Neural progenitor cell (in vitro differentiated cells): Measurements from ENCODE around the gene ZNF827. TPM values are rescaled to one million over a fixed set of nuclear protein-coding genes. Genes with fewer than 3 reads are reported as not detected.

Experiments used
- DNase-seq: peaks from one replicate; pipeline ENCODE4 v3.0.0-alpha.2; 2016; ENCODE audit warnings: low spot score
- H2AFZ ChIP-seq: fragments of 200-600 bp; sonication (generic); replicated peaks from 2 replicates; pipeline ENCODE4 v1.6.1; 2016; ENCODE audit warnings: antibody characterized with exemption
- H3F3A ChIP-seq: fragments of 200-600 bp; sonication (generic); 2 replicates; pipeline ENCODE4 v1.6.1; 2016; ENCODE audit warnings: antibody characterized with exemption, low read depth
- H3K27ac ChIP-seq: fragments of 200-600 bp; sonication (generic); 2 replicates; pipeline ENCODE4 v1.5.1; 2016; ENCODE audit warnings: mild to moderate bottlenecking
- H3K27me3 ChIP-seq: fragments of 200-600 bp; sonication (generic); 2 replicates; pipeline ENCODE4 v1.6.1; 2016; ENCODE audit warnings: mild to moderate bottlenecking, moderate library complexity
- H3K36me3 ChIP-seq: fragments of 200-600 bp; sonication (generic); 2 replicates; pipeline ENCODE4 v1.5.1; 2016
- H3K4me1 ChIP-seq: fragments of 200-600 bp; sonication (generic); 2 replicates; pipeline ENCODE4 v1.6.1; 2016; ENCODE audit warnings: mixed run types
- H3K4me2 ChIP-seq: fragments of 200-600 bp; sonication (generic); 2 replicates; pipeline ENCODE4 v1.6.1; 2016
- H3K4me3 ChIP-seq: fragments of 200-600 bp; sonication (generic); 2 replicates; pipeline ENCODE4 v1.5.1; 2016
- H3K79me2 ChIP-seq: fragments of 200-600 bp; sonication (generic); 2 replicates; pipeline ENCODE4 v1.6.1; 2016; ENCODE audit warnings: low read depth
- H3K9ac ChIP-seq: fragments of 200-600 bp; sonication (generic); 2 replicates; pipeline ENCODE4 v1.6.1; 2016
- H3K9me3 ChIP-seq: fragments of 200-600 bp; sonication (generic); 2 replicates; pipeline ENCODE4 v1.5.1; 2016; ENCODE audit warnings: low read depth
- H4K20me1 ChIP-seq: fragments of 200-600 bp; sonication (generic); 2 replicates; pipeline ENCODE4 v1.6.1; 2016; ENCODE audit warnings: low read depth
- H3K27ac Mint-ChIP-seq: 3 replicates; pipeline ENCODE4 v1.8.0; 2021; ENCODE audit warnings: mixed read lengths
- H3K27me3 Mint-ChIP-seq: 2 replicates; pipeline ENCODE4 v1.8.0; 2022; ENCODE audit warnings: low read depth, mild to moderate bottlenecking, inconsistent platforms, moderate library complexity, mixed read lengths; ENCODE audit not compliant: insufficient read depth
- H3K36me3 Mint-ChIP-seq: 3 replicates; pipeline ENCODE4 v1.8.0; 2021; ENCODE audit warnings: mixed read lengths
- H3K4me1 Mint-ChIP-seq: 3 replicates; pipeline ENCODE4 v1.8.0; 2021; ENCODE audit warnings: mixed read lengths
- H3K4me3 Mint-ChIP-seq: 3 replicates; pipeline ENCODE4 v1.8.0; 2021; ENCODE audit warnings: mild to moderate bottlenecking, moderate library complexity, mixed read lengths
- H3K9me3 Mint-ChIP-seq: 3 replicates; pipeline ENCODE4 v1.8.0; 2020; ENCODE audit warnings: mixed read lengths
- EZH2 ChIP-seq: fragments of 200-600 bp; sonication (generic); IDR thresholded peaks from 2 replicates; pipeline ENCODE4 v1.6.1; 2017; ENCODE audit warnings: antibody characterized with exemption, mild to moderate bottlenecking, moderate library complexity
- EZH2phosphoT487 ChIP-seq: fragments of 200-600 bp; sonication (generic); IDR thresholded peaks from 2 replicates; pipeline ENCODE4 v1.6.1; 2017; ENCODE audit warnings: antibody characterized with exemption
- total RNA-seq: library from RNA; depleted of rRNA; stranded (reverse); fragments of >200 nt; gene quantifications from 2 replicates; pipeline ENCODE4 v1.2.3, GENCODE V29; 2015; ENCODE audit warnings: low replicate concordance
- TF ChIP-seq, protein P1 (sequence below): fragments of 200-600 bp; sonication (generic); IDR thresholded peaks from 2 replicates; pipeline ENCODE4 v1.5.1; 2017; ENCODE audit warnings: antibody characterized with exemption, mild to moderate bottlenecking

Gene ZNF827
- total RNA-seq, 1 donor from 2014 or later, result 7.7 TPM

GRCh38 chr4:145898466-145898865, 40.2 kb downstream of the ZNF827 start:
- Histone ChIP-seq H3K4me1 (peaks cover 6% of the 10 kb centered on the region), H3F3A (no peaks in the 10 kb centered on the region), H3K27me3 (no peaks in the 10 kb centered on the region), H3K9me3 (no peaks in the 10 kb centered on the region), H3K4me3 (no peak overlapping the region), H2AFZ (no peak overlapping the region), H4K20me1 (no peaks in the 10 kb centered on the region), H3K79me2 (peaks cover 37% of the 10 kb centered on the region), H3K36me3 (no peaks in the 10 kb centered on the region), H3K4me2 (no peak overlapping the region), H3K27ac (no peak overlapping the region), H3K9ac (no peak overlapping the region)
- TF ChIP-seq, protein P1, sequence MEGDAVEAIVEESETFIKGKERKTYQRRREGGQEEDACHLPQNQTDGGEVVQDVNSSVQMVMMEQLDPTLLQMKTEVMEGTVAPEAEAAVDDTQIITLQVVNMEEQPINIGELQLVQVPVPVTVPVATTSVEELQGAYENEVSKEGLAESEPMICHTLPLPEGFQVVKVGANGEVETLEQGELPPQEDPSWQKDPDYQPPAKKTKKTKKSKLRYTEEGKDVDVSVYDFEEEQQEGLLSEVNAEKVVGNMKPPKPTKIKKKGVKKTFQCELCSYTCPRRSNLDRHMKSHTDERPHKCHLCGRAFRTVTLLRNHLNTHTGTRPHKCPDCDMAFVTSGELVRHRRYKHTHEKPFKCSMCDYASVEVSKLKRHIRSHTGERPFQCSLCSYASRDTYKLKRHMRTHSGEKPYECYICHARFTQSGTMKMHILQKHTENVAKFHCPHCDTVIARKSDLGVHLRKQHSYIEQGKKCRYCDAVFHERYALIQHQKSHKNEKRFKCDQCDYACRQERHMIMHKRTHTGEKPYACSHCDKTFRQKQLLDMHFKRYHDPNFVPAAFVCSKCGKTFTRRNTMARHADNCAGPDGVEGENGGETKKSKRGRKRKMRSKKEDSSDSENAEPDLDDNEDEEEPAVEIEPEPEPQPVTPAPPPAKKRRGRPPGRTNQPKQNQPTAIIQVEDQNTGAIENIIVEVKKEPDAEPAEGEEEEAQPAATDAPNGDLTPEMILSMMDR, result no peak
- Mint-ChIP-seq H3K4me1 (peaks cover 21% of the 10 kb centered on the region), H3K9me3 (peaks cover 3% of the 10 kb centered on the region), H3K4me3 (no peak overlapping the region), H3K27ac (no peak overlapping the region), H3K36me3 (peaks cover 50% of the 10 kb centered on the region), H3K27me3 (no peaks in the 10 kb centered on the region)
- DNase-seq, result no peak

DNA sequence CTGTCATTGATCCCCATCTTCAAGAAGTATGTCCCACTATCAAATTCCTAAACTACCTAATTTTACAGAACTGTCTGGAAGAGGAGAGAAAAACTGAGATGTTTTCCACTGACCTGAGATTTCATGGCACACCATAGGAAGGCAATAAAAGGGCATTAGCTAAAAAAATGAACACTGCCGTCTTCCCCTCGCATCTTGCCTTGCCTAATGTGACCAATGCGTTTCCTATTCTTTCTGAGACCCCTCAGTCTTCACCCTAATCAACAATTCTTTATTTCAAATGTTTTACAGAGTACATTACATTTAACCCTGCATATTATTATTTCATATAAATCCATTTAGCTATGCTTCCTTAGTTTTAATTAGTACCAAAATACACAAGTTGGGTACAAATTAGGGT, 43.6 kb downstream of the ZNF827 start:
- peaks cover 21% of the 10 kb centered on the region for H3K4me1 ChIP-seq
- H3F3A ChIP-seq, result no peaks in the 10 kb centered on the region
- H3K4me3 ChIP-seq, result no peak overlapping the region
- peaks cover 54% of the 10 kb centered on the region for H3K4me1 Mint-ChIP-seq
- no peaks in the 10 kb centered on the region for H3K27me3 Mint-ChIP-seq
- no peak for DNase-seq
- H3K36me3 Mint-ChIP-seq, result peaks cover 32% of the 10 kb centered on the region
- H4K20me1 ChIP-seq, result peaks cover 23% of the 10 kb centered on the region
- no peaks in the 10 kb centered on the region for H3K9me3 ChIP-seq
- H3K27ac ChIP-seq, result no peak overlapping the region
- H3K4me2 ChIP-seq, result no peak overlapping the region
- H3K79me2 ChIP-seq, result peaks cover 34% of the 10 kb centered on the region
- no peaks in the 10 kb centered on the region for H3K36me3 ChIP-seq
- H3K4me3 Mint-ChIP-seq, result no peak overlapping the region
- no peak overlapping the region for H3K9ac ChIP-seq
- H3K27me3 ChIP-seq, result no peaks in the 10 kb centered on the region
- H2AFZ ChIP-seq, result no peak overlapping the region
- no peak for TF ChIP-seq EZH2phosphoT487
- no peak for TF ChIP-seq EZH2
- TF ChIP-seq, protein P1, result no peak
- H3K27ac Mint-ChIP-seq, result no peak overlapping the region
- H3K9me3 Mint-ChIP-seq, result peaks cover 3% of the 10 kb centered on the region

DNA sequence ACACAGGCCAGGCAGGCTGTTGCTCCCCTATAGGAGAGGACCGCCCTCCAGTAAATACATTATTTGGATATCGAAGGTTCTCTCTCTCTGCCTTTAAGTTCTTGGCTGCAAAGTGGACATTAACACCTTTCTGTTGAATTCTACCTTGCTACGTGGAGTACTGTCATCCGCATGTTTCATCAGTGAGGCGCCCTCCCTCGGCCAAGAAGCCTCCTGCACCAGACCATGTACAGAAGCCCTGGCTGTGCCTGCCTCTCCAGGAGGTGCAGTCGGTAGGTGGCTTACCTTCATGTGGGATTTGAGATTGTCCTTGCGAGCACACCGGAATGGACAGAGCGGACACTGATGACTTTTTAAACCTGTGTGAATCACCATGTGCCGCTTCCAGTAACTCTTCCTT, 46.7 kb downstream of the ZNF827 start:
- no peak for DNase-seq
- peaks cover 67% of the 10 kb centered on the region for H3K4me1 Mint-ChIP-seq
- H3K4me3 Mint-ChIP-seq, result peak overlapping the region; percentile 49
- Histone ChIP-seq H3K36me3 (no peaks in the 10 kb centered on the region), H3K27ac (no peak overlapping the region), H3K4me2 (no peak overlapping the region), H3K27me3 (no peaks in the 10 kb centered on the region), H3K79me2 (peaks cover 13% of the 10 kb centered on the region), H3K4me1 (peaks cover 24% of the 10 kb centered on the region), H4K20me1 (peaks cover 23% of the 10 kb centered on the region), H3F3A (no peaks in the 10 kb centered on the region), H3K4me3 (no peak overlapping the region), H3K9ac (no peak overlapping the region), H2AFZ (no peak overlapping the region), H3K9me3 (no peaks in the 10 kb centered on the region)
- H3K27me3 Mint-ChIP-seq, result peaks cover 2% of the 10 kb centered on the region
- H3K27ac Mint-ChIP-seq, result peak overlapping the region; percentile 70
- peaks cover 22% of the 10 kb centered on the region for H3K36me3 Mint-ChIP-seq
- TF ChIP-seq EZH2phosphoT487, result no peak
- TF ChIP-seq, protein P1, result peak; percentile 37
- no peaks in the 10 kb centered on the region for H3K9me3 Mint-ChIP-seq
